Brain microvascular endothelial cell (primary cell): ENCODE results near the gene PRKACG.

Source experiments
- DNase-seq: peaks from one replicate; pipeline ENCODE4 v3.0.0-alpha.2; 2020
- H3K27ac ChIP-seq: fragments of 250-450 bp; sonication (Bioruptor Pico); 2 replicates; pipeline ENCODE4 v1.5.1; 2020; ENCODE audit warnings: mild to moderate bottlenecking, moderate library complexity
- H3K27me3 ChIP-seq: fragments of 250-450 bp; sonication (Bioruptor Pico); replicated peaks from 2 replicates; pipeline ENCODE4 v1.5.1; 2020; ENCODE audit warnings: mild to moderate bottlenecking
- H3K36me3 ChIP-seq: fragments of 250-450 bp; sonication (Bioruptor Pico); replicated peaks from 2 replicates; pipeline ENCODE4 v1.5.1; 2020; ENCODE audit warnings: mild to moderate bottlenecking
- H3K4me3 ChIP-seq: 2 replicates; pipeline ENCODE4 v1.5.1; 2011; ENCODE audit warnings: low read depth, mild to moderate bottlenecking, control low read depth, low read length, moderate library complexity
- in situ Hi-C: cut with HindIII; loops from 2 replicates; pipeline ENCODE4 v1.10.0; 2017; ENCODE audit warnings: low sequenced_read_pairs, low pct_ligation_motif_present
- TF ChIP-seq, protein P1 (sequence below): IDR thresholded peaks from 2 replicates; pipeline ENCODE4 v1.5.1; 2011; ENCODE audit warnings: low read depth, mild to moderate bottlenecking, moderate library complexity, low read length, control low read depth, inconsistent platforms; ENCODE audit errors: missing control alignments

PRKACG gene

DNA sequence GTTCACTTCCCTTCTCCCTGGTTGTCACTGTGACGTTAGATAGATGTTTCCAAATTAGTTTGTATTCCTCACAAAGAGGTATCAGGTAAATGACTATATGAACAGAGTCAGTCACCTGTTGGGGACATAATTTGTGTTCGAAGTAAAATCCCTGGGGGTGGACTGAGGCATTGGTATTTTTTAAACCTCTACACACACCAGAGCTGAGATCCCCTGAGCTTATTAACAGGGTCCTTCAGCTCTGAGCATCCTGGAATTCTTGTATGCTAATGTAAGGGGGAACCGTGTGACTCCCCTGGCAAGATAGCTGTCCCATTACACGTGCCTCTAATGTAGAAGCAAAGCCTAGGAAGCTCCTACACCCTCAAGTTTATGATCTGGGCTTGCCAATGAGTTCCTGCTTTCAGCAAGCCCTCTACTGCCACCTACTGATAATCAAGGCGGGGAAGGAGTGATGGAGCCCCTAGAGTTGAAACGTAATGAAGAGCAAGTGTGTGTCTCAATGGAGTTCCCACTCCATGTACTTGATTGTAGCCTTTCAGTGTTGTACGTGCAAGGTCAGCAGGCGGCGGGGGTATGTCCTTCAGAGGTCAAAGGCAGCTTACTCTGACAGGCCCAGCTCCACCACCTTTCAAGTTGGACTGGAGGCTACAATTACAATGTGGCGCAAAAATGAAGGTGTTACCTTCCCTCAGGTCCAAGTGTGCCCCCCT lies 14.4 kb downstream of the PRKACG start:
- in situ Hi-C loops = no loop called here
- Histone ChIP-seq H3K27me3 (no peaks in the 10 kb centered on the region), H3K4me3 (no peak overlapping the region), H3K27ac (no peak overlapping the region), H3K36me3 (no peaks in the 10 kb centered on the region)
- peak; percentile 76 for DNase-seq
- TF ChIP-seq, protein P1, sequence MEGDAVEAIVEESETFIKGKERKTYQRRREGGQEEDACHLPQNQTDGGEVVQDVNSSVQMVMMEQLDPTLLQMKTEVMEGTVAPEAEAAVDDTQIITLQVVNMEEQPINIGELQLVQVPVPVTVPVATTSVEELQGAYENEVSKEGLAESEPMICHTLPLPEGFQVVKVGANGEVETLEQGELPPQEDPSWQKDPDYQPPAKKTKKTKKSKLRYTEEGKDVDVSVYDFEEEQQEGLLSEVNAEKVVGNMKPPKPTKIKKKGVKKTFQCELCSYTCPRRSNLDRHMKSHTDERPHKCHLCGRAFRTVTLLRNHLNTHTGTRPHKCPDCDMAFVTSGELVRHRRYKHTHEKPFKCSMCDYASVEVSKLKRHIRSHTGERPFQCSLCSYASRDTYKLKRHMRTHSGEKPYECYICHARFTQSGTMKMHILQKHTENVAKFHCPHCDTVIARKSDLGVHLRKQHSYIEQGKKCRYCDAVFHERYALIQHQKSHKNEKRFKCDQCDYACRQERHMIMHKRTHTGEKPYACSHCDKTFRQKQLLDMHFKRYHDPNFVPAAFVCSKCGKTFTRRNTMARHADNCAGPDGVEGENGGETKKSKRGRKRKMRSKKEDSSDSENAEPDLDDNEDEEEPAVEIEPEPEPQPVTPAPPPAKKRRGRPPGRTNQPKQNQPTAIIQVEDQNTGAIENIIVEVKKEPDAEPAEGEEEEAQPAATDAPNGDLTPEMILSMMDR = peak; percentile 90

DNA sequence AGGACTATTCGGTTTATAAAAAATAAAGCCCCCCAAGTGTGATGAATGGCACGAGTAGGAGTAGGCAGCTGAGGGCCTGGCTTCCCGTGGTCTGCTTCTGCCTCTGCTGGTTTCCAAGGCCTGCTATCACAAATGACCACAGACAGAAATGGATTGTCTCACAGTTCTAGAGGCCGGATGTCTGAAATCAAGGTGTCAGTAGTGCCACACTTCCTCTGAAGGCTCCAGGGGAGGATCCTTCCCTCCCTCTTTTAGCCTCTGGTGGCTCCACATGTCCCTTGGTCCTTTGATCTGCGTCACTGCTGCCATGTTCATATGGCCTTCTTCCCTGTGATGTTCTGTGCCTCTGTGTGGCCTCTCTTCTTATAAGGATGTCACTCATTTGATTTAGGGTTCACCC lies 15.1 kb downstream of the PRKACG start:
- TF ChIP-seq, protein P1 = no peak
- Histone ChIP-seq H3K36me3 (no peaks in the 10 kb centered on the region), H3K4me3 (no peak overlapping the region), H3K27me3 (no peaks in the 10 kb centered on the region), H3K27ac (no peak overlapping the region)
- DNase-seq = no peak
- in situ Hi-C loops = no loop called here

DNA sequence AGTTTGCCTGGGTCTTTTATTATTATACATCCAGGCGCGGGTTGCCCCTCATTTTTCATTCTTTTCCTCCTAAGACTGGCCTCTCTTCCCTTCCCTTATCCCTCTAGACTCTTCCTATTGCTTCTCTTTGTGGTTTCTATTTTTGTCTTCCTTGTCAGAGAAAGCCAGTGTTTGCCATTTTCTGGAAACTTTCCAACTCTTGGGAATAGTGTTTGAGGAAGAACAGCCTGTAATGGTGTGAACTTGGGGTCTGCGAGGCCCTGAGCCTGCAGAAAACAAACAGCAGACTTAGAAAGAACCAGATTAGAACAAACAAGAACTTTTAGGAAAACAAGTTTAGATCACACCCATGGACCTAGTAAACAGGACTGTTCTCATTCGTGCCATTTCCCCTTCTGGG lies 15.5 kb downstream of the PRKACG start:
- Histone ChIP-seq H3K27me3 (no peaks in the 10 kb centered on the region), H3K36me3 (no peaks in the 10 kb centered on the region), H3K4me3 (no peak overlapping the region), H3K27ac (no peak overlapping the region)
- in situ Hi-C loops = no loop called here
- TF ChIP-seq, protein P1 = no peak
- no peak for DNase-seq

DNA sequence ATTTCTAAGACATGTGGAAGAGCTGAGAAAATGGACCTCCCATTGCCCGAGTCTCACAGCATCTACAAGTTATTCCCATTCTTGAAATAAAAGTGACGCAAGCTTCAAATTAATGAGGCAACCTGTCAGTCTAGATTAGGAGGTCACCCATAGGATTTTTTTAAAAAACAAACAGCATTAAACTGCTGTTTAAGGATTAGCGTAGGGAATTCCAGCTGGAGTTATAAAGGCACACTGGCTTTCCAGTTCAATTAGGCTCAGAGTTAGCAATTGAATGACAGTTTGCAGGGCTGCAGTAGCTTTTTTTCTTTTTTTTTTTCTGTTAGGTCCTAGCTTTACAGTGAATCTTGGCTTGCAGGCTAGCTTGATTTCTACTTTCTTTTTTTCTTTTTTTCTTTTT lies 16.2 kb downstream of the PRKACG start:
- TF ChIP-seq, protein P1 = no peak
- no peak overlapping the region for H3K4me3 ChIP-seq
- in situ Hi-C loops = no loop called here
- no peaks in the 10 kb centered on the region for H3K36me3 ChIP-seq
- H3K27me3 ChIP-seq = no peaks in the 10 kb centered on the region
- no peak overlapping the region for H3K27ac ChIP-seq
- no peak for DNase-seq

DNA sequence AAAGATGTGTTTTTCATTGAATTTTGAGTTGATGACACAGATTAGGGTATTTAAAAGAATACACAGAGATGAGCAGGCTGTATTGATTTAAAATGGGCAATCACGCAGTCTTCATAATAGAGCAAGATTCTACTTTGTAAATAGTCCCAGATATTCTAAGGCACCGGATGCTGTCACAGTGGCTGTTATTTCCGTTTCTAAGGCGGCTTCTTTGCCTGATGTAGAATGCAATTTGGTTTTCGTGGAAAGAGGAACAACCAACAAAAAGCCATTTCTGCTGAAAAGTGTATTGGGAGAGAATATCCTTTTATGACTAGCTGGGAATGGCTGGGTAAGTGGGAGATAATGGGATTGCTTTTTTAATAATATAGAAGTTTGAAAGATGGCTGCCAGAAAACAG lies 17.5 kb downstream of the PRKACG start:
- H3K36me3 ChIP-seq = no peaks in the 10 kb centered on the region
- DNase-seq = no peak
- in situ Hi-C loops = no loop called here
- H3K27ac ChIP-seq = no peak overlapping the region
- TF ChIP-seq, protein P1 = no peak
- no peak overlapping the region for H3K4me3 ChIP-seq
- no peaks in the 10 kb centered on the region for H3K27me3 ChIP-seq

DNA sequence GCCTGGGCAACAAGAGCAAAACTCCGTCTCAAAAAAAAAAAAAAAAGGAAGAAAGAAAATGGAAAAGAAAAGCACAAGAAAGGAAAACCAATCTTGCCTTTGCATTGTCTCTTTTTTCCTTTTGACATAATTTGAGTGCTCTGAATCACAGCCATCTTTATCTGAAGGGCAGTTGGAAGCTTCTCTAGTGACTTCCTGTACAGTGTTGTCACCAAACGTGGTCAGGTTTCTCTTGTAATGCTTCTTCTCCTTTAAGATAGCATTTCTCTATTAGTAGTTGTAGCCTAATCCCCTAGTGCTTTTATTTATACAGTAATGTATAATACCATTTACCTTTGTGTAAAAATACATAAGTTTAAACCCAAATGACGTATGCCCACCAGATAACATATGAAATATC lies 18.1 kb downstream of the PRKACG start:
- in situ Hi-C loops = no loop called here
- Histone ChIP-seq H3K4me3 (no peak overlapping the region), H3K27me3 (no peaks in the 10 kb centered on the region), H3K27ac (no peak overlapping the region), H3K36me3 (no peaks in the 10 kb centered on the region)
- TF ChIP-seq, protein P1 = no peak
- DNase-seq = no peak
